Stimulated activated CD8-positive, alpha-beta memory T cell treated with anti-CD3 and anti-CD28 coated beads, Interleukin-12 subunit alpha, Interleukin-12 subunit beta, amount 100 ng/mL, for 24 hours (primary cell): ENCODE measurements around the gene GPS1.

Source experiments
- DNase-seq: peaks from one replicate; pipeline ENCODE4 v3.0.0-alpha.2; 2020; ENCODE audit errors: extremely low read depth

The GPS1 gene

GRCh38 chr17:82014971-82015310 is 36.8 kb upstream of the GPS1 start:
- DNase-seq = no peak

GRCh38 chr17:82015311-82015971 is 36.3 kb upstream of the GPS1 start:
- DNase-seq = no peak

- no peak for DNase-seq
These were observed 35.4 kb upstream of the GPS1 start for GRCh38 chr17:82016061-82016874.

DNA sequence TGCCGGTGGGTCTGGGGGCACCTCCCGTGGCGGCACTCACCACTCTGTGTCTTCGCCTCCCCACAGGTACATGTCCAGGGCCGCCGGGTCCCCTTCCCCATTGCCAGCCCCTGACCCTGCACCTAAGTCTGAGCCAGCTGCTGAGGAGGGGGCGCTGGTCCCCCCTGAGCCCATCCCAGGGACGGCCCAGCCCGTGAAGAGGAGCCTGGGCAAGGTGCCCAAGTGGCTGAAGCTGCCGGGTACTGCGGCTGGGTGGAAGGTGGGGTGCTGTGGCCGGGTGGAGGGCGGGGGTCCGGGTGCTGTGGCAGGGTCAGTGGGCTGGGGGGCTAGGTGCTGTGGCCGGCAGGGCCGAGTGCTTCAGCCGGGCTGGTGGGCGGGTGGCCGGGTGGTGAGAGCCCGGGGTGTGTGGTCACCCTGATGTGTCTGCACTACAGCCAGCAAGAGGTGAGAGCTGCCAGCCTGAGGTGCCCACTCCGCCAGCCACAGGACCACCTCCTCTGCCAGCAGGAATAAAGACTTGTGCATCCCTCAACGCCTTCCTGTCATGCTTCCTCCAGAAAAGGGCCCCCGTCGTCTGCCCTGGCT is 34.7 kb upstream of the GPS1 start:
- DNase-seq = no peak

- DNase-seq = no peak
These were observed 34.0 kb upstream of the GPS1 start for GRCh38 chr17:82017612-82018151.

DNA sequence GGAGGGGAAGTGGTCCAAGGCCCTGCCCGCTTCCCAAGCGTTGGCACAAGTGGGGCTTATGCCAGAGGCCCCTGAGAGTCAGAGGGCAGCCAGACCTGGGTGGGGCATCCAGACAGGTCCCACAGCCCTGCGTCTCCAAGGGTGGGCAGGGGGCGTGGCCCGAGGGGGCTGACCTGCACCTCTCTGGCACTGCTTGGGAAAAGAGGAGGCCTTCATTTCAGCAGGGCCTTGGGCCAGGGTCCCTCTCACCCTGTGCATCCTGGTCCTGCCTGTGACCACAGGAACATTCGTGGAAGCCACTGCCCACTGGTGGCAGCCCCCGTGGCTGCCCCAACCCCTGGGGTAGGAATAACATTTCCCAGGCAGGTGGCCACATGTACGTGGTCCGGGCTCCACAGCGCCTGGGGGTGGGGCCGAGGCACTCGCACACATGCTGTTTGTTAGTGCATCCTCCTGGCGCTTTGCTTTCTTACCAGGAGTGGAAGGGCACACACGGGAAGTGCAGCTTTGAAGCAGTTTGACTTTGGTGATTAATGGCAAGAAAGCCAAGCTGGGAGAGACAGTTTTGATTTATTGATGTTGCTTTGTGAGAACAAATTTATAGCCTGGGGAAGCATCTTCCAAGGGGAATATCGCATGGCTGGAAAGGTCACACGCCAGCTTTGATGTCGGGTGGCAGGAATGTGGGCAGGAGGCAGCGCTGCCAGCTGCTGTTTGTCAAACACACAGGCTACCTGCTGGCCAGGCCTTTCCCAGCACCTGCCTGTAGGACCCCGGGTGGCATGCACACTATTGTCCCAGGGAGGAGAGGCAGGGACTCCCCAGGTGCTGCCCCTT is 33.3 kb upstream of the GPS1 start:
- DNase-seq = no peak

DNA sequence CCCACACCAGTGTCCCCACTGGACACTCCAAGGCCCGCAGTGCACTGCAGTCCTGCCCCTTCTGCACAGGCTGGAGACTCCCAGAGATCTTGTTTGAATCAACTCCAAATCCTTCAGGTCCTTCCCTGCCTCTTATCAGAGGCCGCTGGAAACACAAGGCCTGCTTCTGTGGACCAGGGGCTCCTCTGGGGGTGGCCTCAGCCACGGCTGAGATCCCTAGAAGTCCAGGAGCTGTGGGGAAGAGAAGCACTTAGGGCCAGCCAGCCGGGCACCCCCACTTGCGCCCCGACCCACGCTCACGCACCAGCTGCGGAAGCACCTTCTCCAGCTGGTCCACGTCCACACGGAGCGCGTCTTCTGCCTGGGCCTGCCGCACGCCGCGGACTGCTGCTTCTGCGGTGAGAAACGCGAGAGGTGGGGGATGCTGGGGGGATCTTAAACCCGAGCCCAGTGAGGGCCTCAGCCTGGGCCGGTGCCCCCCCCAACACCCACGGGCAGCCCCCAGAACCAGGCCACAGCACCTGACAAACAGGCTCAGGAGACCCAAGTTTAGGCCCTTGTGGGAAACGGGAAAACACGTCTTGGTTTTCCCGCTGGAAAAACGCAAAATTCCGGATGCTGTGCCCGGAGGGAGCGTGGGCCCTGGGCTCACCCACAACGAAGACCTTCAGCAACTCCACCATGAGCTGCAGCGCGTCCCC is 32.6 kb upstream of the GPS1 start:
- DNase-seq = no peak

- peak; percentile 43 for DNase-seq
These were observed 31.8 kb upstream of the GPS1 start for GRCh38 chr17:82019690-82020571.

GRCh38 chr17:82020572-82021106 is 31.1 kb upstream of the GPS1 start:
- DNase-seq = no peak

DNA sequence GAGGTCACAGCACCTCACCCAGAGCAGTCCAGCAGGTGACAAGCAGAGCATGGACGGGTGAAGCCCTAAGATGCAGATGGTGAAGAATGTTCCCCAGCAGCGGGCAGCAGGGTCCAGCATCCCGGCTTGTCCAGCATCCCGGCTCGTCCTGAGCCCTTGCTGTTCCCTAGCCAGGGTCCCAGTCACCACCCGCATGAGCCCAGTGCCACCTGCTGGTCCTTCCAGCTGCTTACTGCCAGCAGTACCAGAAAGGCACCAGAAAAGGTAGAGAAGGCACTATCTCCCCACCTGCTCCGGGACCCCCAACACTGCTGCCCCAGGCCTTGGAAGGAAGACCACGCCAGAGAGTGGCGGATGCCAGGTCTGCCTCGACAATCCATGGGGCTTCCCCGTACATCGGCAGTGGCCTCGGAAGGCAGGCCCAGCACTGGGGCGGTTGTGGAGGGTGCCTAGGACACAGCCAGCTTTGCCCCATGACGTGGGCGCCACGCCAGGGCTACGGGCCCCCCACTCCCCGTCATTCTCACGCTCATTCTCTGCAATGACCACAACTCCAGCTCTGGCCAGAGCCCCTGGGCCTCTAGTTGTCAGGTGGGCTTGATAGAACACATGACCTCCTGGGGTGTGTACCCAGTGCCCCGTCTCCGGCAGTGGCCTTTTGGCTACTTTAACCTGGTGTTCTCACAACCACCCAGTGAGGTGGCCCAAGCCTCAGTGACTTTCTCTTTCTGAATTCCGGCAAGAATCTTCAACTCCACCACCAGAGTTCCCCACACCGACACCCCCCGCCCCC is 30.4 kb upstream of the GPS1 start:
- DNase-seq = no peak

DNA sequence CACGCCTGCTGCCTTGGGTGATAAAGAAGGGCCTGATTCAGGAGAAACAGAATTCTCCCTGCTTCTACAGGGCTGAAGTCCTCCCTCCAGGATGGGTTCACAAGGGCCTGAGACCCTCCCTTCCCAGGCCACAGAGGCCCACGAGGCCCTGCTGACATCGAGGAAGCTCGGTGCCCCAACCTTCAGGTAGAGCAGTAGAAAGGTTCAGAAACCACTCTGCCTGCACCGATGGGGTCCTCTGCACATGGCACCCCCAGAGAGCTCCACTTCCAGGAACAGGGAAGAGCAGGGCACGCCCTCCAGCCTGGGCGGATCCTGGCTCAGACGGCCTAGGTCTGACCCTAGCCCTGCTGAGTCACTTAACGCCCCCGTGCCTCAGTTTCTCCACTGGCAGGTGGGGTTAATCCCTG is 29.8 kb upstream of the GPS1 start:
- no peak for DNase-seq

GRCh38 chr17:82022310-82022980 is 29.3 kb upstream of the GPS1 start, which contains the start of gene CENPX:
Gene CENPX (minus strand): TSS chr17:82022878. CDS start chr17:82022861, 17 bp downstream.
- DNase-seq = no peak

GRCh38 chr17:82022981-82023446 is 28.7 kb upstream of the GPS1 start, which contains the start of gene LRRC45:
Gene LRRC45 (plus strand): TSS chr17:82023305. CDS start chr17:82023644, 339 bp downstream.
- peak; percentile 100 for DNase-seq

DNA sequence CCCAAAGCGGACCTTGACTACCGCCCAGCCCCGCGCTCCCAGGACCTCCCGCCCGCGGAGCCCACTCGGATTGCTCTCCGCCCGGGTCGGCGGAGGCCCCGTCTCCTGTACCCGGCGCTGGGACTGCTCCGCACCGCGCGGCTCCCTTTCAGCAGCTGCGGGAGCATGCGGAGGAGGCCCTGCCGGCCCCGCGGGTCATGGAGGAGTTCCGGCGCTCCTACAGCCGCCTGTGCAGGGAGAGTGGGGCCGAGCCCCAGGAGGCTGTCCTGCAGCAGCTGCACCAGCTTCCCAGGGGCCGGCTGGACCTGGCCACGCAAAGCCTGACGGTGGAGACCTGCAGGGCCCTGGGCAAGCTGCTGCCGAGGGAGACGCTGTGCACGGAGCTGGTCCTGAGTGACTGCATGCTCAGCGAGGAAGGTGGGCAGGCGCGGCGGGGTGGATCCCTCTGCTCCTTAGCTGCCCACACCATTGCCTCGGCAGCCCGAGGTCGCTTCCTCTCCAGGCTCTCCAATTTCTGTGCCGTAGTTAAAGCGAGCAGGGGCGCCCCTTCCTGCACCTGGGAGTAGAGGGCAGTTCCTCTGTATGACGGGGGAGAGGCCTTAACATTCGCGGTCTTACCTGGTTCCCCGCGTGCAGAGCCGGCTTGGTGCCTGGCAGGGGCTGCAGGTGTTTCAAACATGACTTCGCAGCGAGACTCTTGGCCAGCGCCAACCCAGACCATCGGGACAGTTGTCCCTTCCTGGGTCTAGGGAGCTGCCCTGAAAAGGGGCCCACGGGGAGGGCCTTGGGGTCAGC is 28.1 kb upstream of the GPS1 start:
- no peak for DNase-seq

DNA sequence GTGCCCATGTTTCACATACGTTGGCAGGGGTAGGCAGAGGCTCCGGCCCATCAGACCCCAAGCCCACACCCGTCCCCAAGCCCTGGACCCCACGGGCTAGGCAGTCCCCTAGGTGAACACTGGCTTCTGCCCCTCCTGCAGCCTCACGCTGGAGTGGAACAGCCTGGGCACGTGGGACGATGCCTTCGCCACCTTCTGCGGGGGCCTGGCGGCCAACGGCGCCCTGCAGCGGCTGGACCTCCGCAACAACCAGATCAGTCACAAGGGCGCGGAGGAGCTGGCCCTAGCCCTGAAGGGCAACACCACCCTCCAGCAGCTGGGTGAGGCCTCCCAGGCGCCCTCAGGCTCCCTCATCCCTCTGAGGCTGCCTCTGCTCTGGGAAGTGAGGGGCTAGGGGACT is 26.8 kb upstream of the GPS1 start:
- DNase-seq = no peak

- DNase-seq = no peak
These were observed 26.1 kb upstream of the GPS1 start for GRCh38 chr17:82025401-82026107.

- no peak for DNase-seq
These were observed 23.5 kb upstream of the GPS1 start for GRCh38 chr17:82028246-82028645.
